NB4 (cell line): ENCODE results near the gene PLEKHS1.

Experiments
- DNase-seq: peaks from one replicate; pipeline ENCODE4 v3.0.0; 2010; ENCODE audit warnings: low read depth
- H3K4me3 ChIP-seq: one replicate; pipeline ENCODE4 v1.5.1; 2011; ENCODE audit warnings: mild to moderate bottlenecking, low read depth, low read length, moderate library complexity
- MYC ChIP-seq: IDR thresholded peaks from 2 replicates; pipeline ENCODE4 v1.6.1; 2011; ENCODE audit warnings: low read depth, low read length
- POLR2A ChIP-seq: IDR thresholded peaks from 2 replicates; pipeline ENCODE4 v1.6.1; 2011; ENCODE audit warnings: mild to moderate bottlenecking; ENCODE audit not compliant: insufficient read length; ENCODE audit errors: extremely low read depth
- TF ChIP-seq, protein P1 (sequence below): IDR thresholded peaks from one replicate; pipeline ENCODE4 v1.5.1; 2012; ENCODE audit warnings: low read depth, low read length
- TF ChIP-seq, protein P2 (sequence below): IDR thresholded peaks from 2 replicates; pipeline ENCODE4 v1.6.1; 2011; ENCODE audit warnings: low read depth, low read length

PLEKHS1 gene

DNA sequence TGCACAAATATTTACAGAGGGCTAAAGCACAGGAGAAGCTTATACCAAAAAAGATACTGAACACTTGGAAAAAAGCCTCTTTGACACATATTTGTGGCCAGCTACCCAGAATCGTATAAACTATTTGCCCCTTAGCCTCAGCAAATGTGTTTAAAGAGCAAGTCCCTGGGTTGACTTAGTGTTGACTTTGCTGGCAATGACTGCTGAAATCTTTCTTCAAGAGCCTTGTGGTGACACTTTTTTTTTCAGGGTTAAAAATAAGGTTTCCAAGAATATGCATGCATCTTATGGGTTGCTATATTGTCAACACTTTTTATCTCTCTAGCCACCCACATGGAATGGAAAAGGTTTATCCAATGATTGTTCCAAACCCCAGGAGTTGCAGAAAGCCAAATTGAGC, 14.9 kb upstream of the PLEKHS1 start:
- TF ChIP-seq, protein P1, sequence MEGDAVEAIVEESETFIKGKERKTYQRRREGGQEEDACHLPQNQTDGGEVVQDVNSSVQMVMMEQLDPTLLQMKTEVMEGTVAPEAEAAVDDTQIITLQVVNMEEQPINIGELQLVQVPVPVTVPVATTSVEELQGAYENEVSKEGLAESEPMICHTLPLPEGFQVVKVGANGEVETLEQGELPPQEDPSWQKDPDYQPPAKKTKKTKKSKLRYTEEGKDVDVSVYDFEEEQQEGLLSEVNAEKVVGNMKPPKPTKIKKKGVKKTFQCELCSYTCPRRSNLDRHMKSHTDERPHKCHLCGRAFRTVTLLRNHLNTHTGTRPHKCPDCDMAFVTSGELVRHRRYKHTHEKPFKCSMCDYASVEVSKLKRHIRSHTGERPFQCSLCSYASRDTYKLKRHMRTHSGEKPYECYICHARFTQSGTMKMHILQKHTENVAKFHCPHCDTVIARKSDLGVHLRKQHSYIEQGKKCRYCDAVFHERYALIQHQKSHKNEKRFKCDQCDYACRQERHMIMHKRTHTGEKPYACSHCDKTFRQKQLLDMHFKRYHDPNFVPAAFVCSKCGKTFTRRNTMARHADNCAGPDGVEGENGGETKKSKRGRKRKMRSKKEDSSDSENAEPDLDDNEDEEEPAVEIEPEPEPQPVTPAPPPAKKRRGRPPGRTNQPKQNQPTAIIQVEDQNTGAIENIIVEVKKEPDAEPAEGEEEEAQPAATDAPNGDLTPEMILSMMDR = no peak
- no peak for DNase-seq
- H3K4me3 ChIP-seq = no peak overlapping the region

DNA sequence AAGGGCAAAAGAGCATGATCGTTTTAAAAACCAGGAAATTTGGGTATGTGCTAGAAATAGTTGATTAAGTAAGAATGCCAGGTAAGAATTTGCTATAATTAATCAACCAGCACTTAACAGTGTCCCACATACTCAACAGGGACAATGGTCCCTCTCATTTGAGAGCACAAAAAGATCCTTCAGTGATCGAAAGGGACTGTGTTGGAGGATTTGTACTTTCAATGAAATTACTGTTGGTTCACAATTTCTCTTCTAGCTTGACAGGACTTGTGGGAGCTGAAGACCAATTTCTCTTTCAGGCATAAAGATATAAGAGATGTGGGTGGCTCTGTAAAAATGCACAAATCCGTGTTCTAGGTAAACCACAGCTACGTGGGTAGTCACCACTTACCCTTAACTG, 12.5 kb upstream of the PLEKHS1 start:
- no peak overlapping the region for H3K4me3 ChIP-seq
- no peak for DNase-seq
- TF ChIP-seq, protein P1 = no peak
- TF ChIP-seq POLR2A (no peak), MYC (no peak)
- TF ChIP-seq, protein P2, sequence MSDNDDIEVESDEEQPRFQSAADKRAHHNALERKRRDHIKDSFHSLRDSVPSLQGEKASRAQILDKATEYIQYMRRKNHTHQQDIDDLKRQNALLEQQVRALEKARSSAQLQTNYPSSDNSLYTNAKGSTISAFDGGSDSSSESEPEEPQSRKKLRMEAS = no peak

DNA sequence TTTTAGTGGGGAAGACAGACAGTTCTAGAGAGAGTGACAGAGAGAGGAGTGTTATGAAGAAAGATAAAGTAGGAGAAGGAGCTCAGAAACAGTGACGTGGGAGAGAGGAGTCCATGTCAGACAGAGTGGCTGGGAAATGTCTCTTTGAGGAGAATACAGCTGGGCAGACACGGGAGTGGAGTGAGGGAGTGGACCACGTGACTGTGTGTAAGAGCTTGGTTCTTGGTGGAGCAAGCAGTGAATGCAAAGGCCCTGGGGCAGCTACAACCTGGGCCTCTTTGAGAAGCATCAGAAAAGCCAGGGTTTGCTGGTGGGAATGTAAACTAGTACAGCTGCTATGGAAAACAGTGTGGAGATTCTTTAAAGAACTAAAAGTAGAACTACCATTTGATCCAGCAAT, 11.9 kb upstream of the PLEKHS1 start:
- H3K4me3 ChIP-seq = no peak overlapping the region

DNA sequence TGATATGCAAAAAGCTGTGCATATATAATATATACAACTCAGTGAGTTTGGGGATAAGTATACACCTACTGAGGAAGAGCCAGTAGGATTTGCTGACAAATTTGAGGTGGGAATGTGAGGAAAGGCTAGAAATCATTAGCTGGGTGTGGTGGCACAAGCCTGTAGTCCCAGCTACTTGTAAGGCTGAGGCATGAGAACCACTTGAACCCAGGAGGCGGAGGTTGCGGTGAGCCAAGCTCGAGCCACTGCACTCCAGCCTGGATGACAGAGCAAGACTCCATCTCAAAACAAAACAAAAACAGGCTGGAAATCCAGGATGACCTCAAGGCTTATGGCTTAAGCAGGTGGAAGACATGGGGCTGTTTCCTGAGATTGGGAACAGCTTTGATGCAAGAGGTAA, 10.6 kb upstream of the PLEKHS1 start:
- no peak for DNase-seq
- H3K4me3 ChIP-seq = no peak overlapping the region
- TF ChIP-seq MYC = no peak
- TF ChIP-seq, protein P1 = no peak
- TF ChIP-seq, protein P2 = no peak
- TF ChIP-seq POLR2A = no peak

More for the DNA sequence above, 11.9 kb upstream of the PLEKHS1 start:
- TF ChIP-seq, protein P2 = no peak
- no peak for TF ChIP-seq MYC
- TF ChIP-seq, protein P1 = no peak
- DNase-seq = no peak

DNA sequence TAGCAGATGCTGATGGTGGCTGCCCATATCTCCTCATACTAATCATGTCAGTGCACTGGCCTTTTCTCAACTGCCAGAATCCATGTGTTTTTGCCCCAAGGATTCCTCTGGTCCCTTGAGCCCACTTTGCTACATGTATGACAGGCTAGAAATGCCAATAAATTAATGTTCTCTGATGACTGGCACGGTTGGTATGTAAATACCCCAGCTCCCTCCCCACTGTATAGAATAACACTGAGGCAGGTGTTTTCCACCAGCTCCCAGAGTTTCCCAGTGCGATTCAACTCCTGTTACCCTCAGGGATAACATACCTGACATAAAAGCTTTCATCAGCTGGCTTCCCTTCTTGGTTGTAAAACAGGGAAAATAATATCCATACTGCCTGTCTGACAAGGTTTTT, 9.0 kb upstream of the PLEKHS1 start:
- DNase-seq = no peak
- TF ChIP-seq, protein P2 = no peak
- TF ChIP-seq MYC = no peak
- TF ChIP-seq POLR2A = no peak
- TF ChIP-seq, protein P1 = no peak
- no peak overlapping the region for H3K4me3 ChIP-seq

DNA sequence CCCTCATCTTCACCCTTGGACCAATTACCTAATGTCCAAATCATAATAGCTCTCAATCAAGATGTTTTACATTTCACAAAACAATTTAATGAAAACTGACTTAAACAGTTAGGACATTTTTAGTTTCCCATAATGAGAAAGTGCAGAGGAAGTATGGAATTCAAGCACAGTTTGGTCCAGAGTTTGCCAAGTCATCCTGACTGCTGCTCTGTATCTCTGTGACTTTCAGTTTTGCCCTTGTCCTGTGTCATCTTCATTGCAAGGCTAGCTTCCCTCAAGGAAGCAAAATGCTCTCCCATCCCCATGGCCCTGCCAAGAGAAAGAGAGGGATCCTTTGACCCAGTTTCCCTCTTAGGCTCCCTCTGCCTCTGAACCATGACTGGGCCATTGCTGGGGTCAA, 7.9 kb upstream of the PLEKHS1 start:
- TF ChIP-seq POLR2A (no peak), MYC (no peak)
- TF ChIP-seq, protein P2 = no peak
- TF ChIP-seq, protein P1 = no peak
- no peak for DNase-seq
- H3K4me3 ChIP-seq = no peak overlapping the region
